Type B pancreatic cell (in vitro differentiated cells): ENCODE data around the gene ARMC7. TPM values are rescaled to one million over a fixed set of nuclear protein-coding genes. Genes with fewer than 3 reads are reported as not detected.

Experiments
- DNase-seq: peaks from one replicate; pipeline ENCODE4 v3.0.0; 2021; ENCODE audit warnings: mixed read lengths; ENCODE audit not compliant: unreplicated experiment; ENCODE audit errors: extremely low spot score
- H3K27ac Mint-ChIP-seq: 2 replicates; pipeline ENCODE4 v1.8.0; 2021; ENCODE audit warnings: mild to moderate bottlenecking, mixed read lengths
- H3K27me3 Mint-ChIP-seq: 2 replicates; pipeline ENCODE4 v1.8.0; 2021; ENCODE audit warnings: mixed read lengths
- H3K36me3 Mint-ChIP-seq: 2 replicates; pipeline ENCODE4 v1.8.0; 2021; ENCODE audit warnings: mixed read lengths
- H3K4me1 Mint-ChIP-seq: one replicate; pipeline ENCODE4 v1.8.0; 2021; ENCODE audit warnings: mixed read lengths; ENCODE audit not compliant: unreplicated experiment
- H3K4me3 Mint-ChIP-seq: 2 replicates; pipeline ENCODE4 v1.8.0; 2021; ENCODE audit warnings: mild to moderate bottlenecking, mixed read lengths
- H3K9me3 Mint-ChIP-seq: 2 replicates; pipeline ENCODE4 v1.8.0; 2021; ENCODE audit warnings: mixed read lengths
- total RNA-seq: library from RNA; stranded (reverse); gene quantifications from 2 replicates; pipeline ENCODE4 v1.2.1, GENCODE V29; 2021; ENCODE audit warnings: low replicate concordance
- TF ChIP-seq, protein P1 (sequence below): fragments of 200-600 bp; sonication (generic); conservative IDR thresholded peaks from 2 replicates; pipeline ENCODE4 v1.5.0; 2021; ENCODE audit warnings: antibody characterized with exemption, mild to moderate bottlenecking

ARMC7 gene
- total RNA-seq, 1 donor from 2014 or later, result 14.0 TPM

DNA sequence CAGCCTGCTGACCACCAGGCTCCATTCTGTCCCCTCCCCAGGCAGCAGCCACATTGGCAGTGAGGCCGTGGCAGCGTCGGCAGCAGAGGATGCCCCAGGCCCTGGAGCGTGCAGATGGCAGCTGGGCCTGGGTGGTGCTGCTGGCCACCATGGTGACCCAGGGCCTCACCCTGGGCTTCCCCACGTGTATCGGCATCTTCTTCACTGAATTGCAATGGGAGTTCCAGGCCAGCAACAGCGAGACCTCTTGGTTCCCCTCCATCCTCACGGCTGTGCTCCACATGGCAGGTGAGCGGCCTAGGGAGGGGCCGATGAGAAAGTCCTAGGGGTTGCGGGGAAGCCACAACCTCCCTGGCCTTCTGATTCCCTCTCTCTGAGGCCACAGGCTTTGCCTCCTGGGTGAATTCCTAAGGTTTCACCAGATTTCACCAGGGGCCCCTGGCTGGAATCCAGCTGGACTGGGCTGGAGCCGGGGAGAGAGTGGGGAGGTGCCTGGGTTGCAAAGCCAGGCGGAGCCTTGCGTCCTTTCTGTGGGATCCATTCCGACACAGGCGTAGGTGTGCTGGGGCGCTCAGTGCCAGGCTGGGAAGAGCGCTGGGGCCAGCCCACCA, 16.1 kb upstream of the ARMC7 start:
- Mint-ChIP-seq H3K27me3 (no peaks in the 10 kb centered on the region), H3K4me1 (peaks cover 33% of the 10 kb centered on the region), H3K9me3 (no peaks in the 10 kb centered on the region), H3K4me3 (no peak overlapping the region), H3K36me3 (peaks cover 5% of the 10 kb centered on the region), H3K27ac (peak overlapping the region; percentile 87)
- TF ChIP-seq, protein P1, sequence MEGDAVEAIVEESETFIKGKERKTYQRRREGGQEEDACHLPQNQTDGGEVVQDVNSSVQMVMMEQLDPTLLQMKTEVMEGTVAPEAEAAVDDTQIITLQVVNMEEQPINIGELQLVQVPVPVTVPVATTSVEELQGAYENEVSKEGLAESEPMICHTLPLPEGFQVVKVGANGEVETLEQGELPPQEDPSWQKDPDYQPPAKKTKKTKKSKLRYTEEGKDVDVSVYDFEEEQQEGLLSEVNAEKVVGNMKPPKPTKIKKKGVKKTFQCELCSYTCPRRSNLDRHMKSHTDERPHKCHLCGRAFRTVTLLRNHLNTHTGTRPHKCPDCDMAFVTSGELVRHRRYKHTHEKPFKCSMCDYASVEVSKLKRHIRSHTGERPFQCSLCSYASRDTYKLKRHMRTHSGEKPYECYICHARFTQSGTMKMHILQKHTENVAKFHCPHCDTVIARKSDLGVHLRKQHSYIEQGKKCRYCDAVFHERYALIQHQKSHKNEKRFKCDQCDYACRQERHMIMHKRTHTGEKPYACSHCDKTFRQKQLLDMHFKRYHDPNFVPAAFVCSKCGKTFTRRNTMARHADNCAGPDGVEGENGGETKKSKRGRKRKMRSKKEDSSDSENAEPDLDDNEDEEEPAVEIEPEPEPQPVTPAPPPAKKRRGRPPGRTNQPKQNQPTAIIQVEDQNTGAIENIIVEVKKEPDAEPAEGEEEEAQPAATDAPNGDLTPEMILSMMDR, result no peak
- no peak for DNase-seq

DNA sequence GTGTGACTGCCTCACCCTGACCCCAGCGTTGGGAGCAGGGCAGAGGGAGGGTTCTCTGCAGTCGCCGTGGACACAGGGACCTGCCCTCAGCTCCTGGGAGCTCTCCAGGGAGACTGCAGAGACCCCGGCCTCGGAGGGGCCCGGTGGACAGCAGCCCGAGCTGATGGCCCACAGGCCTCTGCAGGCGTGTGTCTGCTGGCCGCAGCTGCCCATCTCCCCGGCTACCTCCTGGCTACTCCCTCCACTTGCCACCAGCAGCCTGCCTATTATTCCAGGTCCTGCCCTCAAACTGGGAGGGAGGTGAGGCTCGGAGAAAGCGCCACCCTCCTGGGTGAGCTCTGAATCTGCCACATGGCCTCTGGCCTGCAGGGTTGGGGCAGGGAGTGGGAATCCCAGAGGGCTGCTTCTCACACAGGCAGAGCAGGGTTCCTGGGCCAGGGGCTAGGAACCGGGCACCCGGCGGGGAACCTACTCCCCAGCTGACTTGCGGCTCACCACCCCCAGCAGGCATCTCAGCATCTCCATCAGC, 14.8 kb upstream of the ARMC7 start:
- peaks cover 9% of the 10 kb centered on the region for H3K36me3 Mint-ChIP-seq
- H3K27me3 Mint-ChIP-seq, result no peaks in the 10 kb centered on the region
- H3K4me1 Mint-ChIP-seq, result peaks cover 25% of the 10 kb centered on the region
- peak overlapping the region; percentile 87 for H3K27ac Mint-ChIP-seq
- TF ChIP-seq, protein P1, result no peak
- DNase-seq, result no peak
- H3K9me3 Mint-ChIP-seq, result no peaks in the 10 kb centered on the region
- no peak overlapping the region for H3K4me3 Mint-ChIP-seq

DNA sequence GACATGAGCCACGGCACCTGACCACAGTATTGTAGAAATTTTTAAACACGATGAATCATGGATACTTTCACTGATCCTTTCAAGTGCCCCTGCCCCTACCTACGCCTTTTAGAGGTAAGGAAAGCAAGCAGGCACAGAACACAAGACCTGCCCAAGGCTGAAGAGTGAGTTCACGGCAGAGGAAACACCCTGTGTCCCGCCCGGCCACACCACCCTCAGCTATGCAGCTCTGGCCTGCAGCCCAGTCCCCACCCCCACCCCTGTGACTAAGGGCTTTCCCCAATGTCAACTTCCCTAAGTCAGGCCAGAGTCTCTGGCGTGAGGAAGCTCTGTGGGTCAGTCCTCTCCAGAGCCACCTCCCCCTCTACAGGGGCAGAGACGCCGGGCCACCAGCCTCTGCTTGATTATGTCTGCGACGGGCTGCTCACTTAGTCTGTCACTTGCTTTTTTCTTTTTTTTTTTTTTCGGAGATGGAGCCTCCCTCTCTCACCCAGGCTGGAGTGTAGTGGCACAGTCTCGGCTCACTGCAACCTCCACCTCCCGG, 13.6 kb upstream of the ARMC7 start:
- H3K36me3 Mint-ChIP-seq, result peaks cover 9% of the 10 kb centered on the region
- H3K9me3 Mint-ChIP-seq, result no peaks in the 10 kb centered on the region
- H3K27me3 Mint-ChIP-seq, result no peaks in the 10 kb centered on the region
- H3K4me3 Mint-ChIP-seq, result peak overlapping the region; percentile 68
- DNase-seq, result no peak
- TF ChIP-seq, protein P1, result no peak
- H3K27ac Mint-ChIP-seq, result peak overlapping the region; percentile 100
- H3K4me1 Mint-ChIP-seq, result peaks cover 15% of the 10 kb centered on the region

DNA sequence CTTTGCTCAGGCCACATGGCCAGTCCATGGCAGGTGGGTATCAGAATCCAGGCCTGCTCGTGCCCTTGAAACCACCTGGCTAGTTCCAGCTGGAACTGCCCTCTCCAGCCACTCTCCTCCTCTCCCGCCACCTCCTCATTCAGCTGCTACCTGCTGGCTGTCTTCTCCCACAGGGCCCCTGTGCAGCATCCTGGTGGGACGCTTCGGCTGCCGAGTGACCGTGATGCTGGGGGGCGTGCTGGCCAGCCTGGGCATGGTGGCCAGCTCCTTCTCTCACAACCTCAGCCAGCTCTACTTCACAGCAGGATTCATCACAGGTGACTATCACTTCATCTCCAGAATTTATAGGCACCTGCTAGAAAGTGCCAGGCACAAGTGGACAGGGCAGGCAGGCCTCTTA, 11.9 kb upstream of the ARMC7 start:
- TF ChIP-seq, protein P1, result no peak

DNA sequence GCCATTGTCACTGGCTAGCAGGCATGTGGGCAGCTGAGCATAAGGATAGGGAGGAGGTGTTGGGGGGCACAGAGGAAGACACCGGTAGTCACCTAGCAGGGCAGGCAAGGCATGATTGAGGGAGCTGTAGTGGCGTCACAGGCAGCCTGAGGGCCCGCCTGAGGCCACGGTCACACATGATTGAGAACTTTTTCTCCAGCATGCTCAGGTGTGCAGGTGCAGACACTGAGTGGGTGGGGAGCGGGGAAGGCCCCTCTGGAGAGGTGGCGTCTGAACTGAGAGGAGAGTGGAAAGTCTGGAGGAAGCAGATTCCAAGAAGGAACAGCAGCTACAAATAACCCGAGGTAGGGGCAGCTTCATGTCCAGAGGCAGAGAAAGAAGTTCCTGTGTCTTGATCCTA, 10.9 kb upstream of the ARMC7 start:
- DNase-seq, result no peak
- TF ChIP-seq, protein P1, result no peak
- H3K27me3 Mint-ChIP-seq, result no peaks in the 10 kb centered on the region
- H3K4me1 Mint-ChIP-seq, result peaks cover 7% of the 10 kb centered on the region
- peak overlapping the region; percentile 95 for H3K27ac Mint-ChIP-seq
- H3K36me3 Mint-ChIP-seq, result peaks cover 14% of the 10 kb centered on the region
- no peak overlapping the region for H3K4me3 Mint-ChIP-seq
- no peaks in the 10 kb centered on the region for H3K9me3 Mint-ChIP-seq

More for the DNA sequence above, 11.9 kb upstream of the ARMC7 start:
- Mint-ChIP-seq H3K27ac (peak overlapping the region; percentile 92), H3K36me3 (peaks cover 14% of the 10 kb centered on the region), H3K4me3 (no peak overlapping the region), H3K27me3 (no peaks in the 10 kb centered on the region), H3K4me1 (peaks cover 7% of the 10 kb centered on the region), H3K9me3 (no peaks in the 10 kb centered on the region)
- DNase-seq, result no peak
